Cardiac fibroblast (primary cell): ENCODE data around the gene REPS2.

Experiments used
- DNase-seq, 2 donors: peaks; one replicate each; pipeline versions ENCODE4 v3.0.0 to v3.0.0-alpha.2; 2010; ENCODE audit warnings: low read depth in 2 of 2
- H3K4me3 ChIP-seq, 2 donors: replicated peaks in 1 of 2; 1 replicate in 1 of 2; 2 replicates in 1 of 2; pipeline ENCODE4 v1.5.1; 2011; ENCODE audit warnings: low read depth in 2 of 2, low read length in 2 of 2, mild to moderate bottlenecking in 2 of 2, moderate library complexity in 1 of 2
- TF ChIP-seq, protein P1 (sequence below): IDR thresholded peaks from one replicate; pipeline ENCODE4 v1.5.1; 2011; ENCODE audit warnings: low read depth, mild to moderate bottlenecking, low read length, inconsistent platforms

The REPS2 gene

DNA sequence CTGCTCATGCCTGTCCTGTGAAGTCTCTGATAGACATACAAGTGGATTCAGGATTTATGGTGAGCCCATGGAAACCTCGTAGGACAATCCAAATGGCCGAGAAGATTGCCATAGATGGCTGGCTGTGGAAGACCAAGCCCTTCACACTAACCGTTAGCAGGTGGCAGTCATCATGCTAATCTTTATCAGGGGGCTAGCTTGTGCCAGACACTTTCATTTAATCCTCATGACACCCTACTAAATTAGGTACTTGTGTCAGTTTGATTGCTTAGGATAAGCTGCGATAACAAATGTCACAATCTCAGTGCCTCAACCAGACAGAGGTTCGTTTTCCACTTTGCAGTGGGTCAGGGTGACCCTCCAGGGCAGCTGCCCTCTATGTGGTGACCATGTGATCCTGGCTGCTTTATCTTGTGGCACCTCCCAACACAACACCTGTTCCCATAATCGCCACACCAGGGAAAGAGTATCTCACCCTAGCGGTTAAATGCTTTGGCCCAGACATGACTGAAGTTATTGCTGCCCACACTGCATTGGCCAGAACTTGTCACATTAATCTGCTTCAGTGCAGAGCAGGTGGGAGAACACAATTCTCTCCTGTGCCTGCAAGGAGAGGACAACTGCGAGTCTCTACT is 60.8 kb downstream of the REPS2 start:
- H3K4me3 ChIP-seq = no peak overlapping the region
- DNase-seq = peak in 1 of 2 donors; percentile 25
- TF ChIP-seq, protein P1, sequence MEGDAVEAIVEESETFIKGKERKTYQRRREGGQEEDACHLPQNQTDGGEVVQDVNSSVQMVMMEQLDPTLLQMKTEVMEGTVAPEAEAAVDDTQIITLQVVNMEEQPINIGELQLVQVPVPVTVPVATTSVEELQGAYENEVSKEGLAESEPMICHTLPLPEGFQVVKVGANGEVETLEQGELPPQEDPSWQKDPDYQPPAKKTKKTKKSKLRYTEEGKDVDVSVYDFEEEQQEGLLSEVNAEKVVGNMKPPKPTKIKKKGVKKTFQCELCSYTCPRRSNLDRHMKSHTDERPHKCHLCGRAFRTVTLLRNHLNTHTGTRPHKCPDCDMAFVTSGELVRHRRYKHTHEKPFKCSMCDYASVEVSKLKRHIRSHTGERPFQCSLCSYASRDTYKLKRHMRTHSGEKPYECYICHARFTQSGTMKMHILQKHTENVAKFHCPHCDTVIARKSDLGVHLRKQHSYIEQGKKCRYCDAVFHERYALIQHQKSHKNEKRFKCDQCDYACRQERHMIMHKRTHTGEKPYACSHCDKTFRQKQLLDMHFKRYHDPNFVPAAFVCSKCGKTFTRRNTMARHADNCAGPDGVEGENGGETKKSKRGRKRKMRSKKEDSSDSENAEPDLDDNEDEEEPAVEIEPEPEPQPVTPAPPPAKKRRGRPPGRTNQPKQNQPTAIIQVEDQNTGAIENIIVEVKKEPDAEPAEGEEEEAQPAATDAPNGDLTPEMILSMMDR = no peak

DNA sequence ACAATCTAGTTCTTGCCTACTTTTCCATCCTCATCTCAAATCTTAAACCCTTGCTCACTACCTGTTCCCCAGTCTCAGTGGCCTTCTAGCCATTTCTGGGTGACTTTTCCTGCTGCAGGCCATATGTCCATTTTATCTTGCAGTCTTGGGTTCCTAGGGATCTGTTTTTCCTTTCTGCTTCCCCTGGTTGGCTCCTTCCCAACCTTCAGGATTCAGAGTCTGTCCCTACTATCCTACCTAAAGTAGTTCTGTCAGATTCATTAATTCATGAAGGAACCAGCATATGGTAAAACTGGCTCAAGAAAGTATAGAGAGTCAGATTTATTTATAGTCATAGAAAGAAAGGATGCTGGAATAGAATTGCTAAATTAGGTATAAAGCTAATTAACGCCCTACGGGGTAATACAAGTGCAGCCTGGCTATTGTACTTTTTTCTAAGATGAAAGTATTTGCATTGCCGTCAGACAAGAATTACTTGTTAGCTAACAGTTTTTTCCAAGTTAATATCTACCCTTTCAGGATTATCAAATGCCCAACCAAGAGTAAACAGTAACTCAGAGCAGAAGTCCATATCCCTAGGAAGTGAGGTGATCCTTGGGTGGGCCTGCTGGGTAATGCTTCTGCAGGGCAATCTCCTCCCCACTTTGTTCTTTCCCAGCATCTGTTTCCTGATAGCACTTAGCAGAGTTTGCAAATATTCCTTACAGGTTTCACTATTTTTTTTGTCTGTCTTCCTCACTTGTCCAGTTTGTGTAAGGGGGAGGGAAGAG is 63.6 kb downstream of the REPS2 start:
- DNase-seq = no peak
- H3K4me3 ChIP-seq = no peak overlapping the region
- TF ChIP-seq, protein P1 = no peak

DNA sequence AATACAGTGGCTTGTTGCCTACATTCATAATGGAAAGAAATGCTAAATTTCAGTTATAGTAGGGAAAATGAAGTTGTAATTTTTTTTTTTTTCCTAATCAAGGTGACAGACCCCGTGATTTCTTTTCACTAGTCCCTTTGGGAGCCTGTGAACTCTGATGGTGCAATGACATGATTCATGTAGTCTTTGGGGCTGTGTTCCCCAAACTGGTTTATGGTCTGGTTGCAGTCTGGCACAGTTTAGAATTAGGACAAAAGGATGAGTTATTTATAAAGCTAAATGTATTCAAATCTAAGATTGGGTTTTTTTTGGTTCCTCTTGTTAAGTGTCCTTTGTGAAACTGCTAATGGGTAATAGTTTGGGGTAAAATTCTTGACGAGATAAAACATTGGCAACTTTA is 66.0 kb downstream of the REPS2 start:
- H3K4me3 ChIP-seq = no peak overlapping the region
- TF ChIP-seq, protein P1 = no peak
- no peak for DNase-seq

DNA sequence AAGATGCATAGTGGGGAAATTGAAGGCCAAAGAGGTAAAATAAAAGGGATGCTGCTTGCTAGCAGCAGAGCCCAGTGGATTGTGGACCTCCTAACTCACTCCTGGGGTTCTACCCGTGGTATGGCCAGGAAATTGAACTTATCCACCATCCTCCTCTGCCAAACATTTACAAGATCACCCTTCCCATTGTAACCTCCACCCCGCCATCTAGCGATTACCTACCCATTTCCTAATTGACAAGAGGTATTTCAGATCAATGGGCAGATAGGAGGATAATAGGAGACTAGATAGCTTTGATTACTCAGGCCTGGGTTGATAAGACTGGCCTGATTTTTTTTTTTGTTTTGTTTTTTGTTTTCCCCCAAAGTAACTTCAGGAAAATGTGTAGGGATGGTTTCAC is 67.8 kb downstream of the REPS2 start:
- no peak for DNase-seq
- TF ChIP-seq, protein P1 = no peak
- H3K4me3 ChIP-seq = no peak overlapping the region

DNA sequence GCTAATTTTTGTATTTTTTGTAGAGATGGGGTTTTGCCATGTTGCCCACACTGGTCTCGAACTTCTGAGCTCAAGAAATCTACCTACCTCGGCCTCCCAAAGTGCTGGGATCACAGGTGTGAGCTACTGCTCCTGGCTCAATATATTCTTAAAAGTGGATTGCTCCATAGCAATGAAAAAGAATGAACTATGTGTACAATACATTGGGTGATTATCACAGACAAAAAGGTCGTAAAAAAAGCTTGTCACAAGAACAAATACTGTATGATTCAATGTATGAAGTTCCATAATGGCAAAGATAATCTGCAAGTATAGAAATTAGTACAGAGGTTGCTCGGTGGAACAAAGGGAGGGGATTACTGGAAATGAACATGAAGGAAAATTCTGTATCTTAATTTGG is 70.7 kb downstream of the REPS2 start:
- no peak overlapping the region for H3K4me3 ChIP-seq
- TF ChIP-seq, protein P1 = no peak
- no peak for DNase-seq

DNA sequence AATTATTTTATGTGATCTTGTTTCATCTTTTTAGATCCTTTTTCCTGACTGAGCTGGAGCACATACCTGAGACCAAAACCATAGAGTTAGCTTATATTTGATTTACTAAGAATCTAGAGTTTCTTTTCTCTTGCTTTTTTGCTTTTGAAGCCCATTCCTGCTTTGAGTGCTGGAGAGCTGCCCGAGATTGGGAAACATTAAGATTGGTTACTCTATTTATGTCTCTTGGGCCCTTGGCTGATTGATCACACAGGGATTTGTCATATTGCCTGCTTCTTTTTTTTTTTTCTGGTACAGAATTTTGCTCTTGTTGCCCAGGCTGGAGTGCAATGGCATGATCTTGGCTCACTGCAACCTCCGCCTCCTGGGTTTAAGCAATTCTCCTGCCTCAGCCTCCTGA is 73.9 kb downstream of the REPS2 start:
- TF ChIP-seq, protein P1 = no peak
- no peak overlapping the region for H3K4me3 ChIP-seq
- no peak for DNase-seq
